IMR-90 (cell line): ENCODE measurements around the gene ASB16.

Experiments used
- CEBPB ChIP-seq: IDR thresholded peaks from 2 replicates; pipeline ENCODE4 v1.6.1; 2012; ENCODE audit warnings: low read depth, low read length, improper control_type of control experiment
- CTCF ChIP-seq: conservative IDR thresholded peaks from 2 replicates; pipeline ENCODE4 v1.5.1; 2012; ENCODE audit warnings: mild to moderate bottlenecking, low read depth, low read length, improper control_type of control experiment
- FOS ChIP-seq: fragments of 150-350 bp; IDR thresholded peaks from 2 replicates; pipeline ENCODE4 v1.6.1; 2016; ENCODE audit warnings: low read depth, low read length
- MAFK ChIP-seq: IDR thresholded peaks from 2 replicates; pipeline ENCODE4 v1.6.1; 2012; ENCODE audit warnings: low read depth, low read length, improper control_type of control experiment
- MXI1 ChIP-seq: IDR thresholded peaks from 2 replicates; pipeline ENCODE4 v1.6.1; 2012; ENCODE audit warnings: low read depth, mild to moderate bottlenecking, low read length, moderate library complexity, borderline replicate concordance
- NFE2L2 ChIP-seq: fragments of 150-350 bp; IDR thresholded peaks from 2 replicates; pipeline ENCODE4 v1.6.1; 2016; ENCODE audit warnings: low read depth, mild to moderate bottlenecking, low read length
- POLR2A ChIP-seq: IDR thresholded peaks from 2 replicates; pipeline ENCODE4 v1.6.1; 2012; ENCODE audit warnings: mild to moderate bottlenecking, low read depth, low read length
- RCOR1 ChIP-seq: IDR thresholded peaks from 2 replicates; pipeline ENCODE4 v1.6.1; 2012; ENCODE audit warnings: mild to moderate bottlenecking, low read length, improper control_type of control experiment; ENCODE audit not compliant: insufficient replicate concordance
- RFX5 ChIP-seq: IDR thresholded peaks from 2 replicates; pipeline ENCODE4 v1.8.0; 2012; ENCODE audit warnings: low read depth, mild to moderate bottlenecking, low read length, moderate library complexity
- SMC3 ChIP-seq: fragments of 150-350 bp; IDR thresholded peaks from 2 replicates; pipeline ENCODE4 v1.6.1; 2016; ENCODE audit warnings: low read depth, mild to moderate bottlenecking, antibody characterized with exemption, low read length, moderate library complexity

- TF ChIP-seq POLR2A, result no peak
- no peak for TF ChIP-seq CTCF
- TF ChIP-seq FOS, result no peak
- no peak for TF ChIP-seq CEBPB
- TF ChIP-seq SMC3, result no peak
- no peak for TF ChIP-seq MXI1
- no peak for TF ChIP-seq MAFK
- no peak for TF ChIP-seq RCOR1
- no peak for TF ChIP-seq NFE2L2
- TF ChIP-seq RFX5, result no peak
These were observed 387 bp upstream of the ASB16 start for GRCh38 chr17:44170135-44170498.
